Fibroblast of lung (primary cell): ENCODE measurements around the gene NKTR.

Experiments used
- EZH2 ChIP-seq: IDR thresholded peaks from 2 replicates; pipeline ENCODE4 v1.5.1; 2012; ENCODE audit warnings: low read length, control low read depth, mild to moderate bottlenecking; ENCODE audit errors: missing control alignments
- TF ChIP-seq, protein P1 (sequence below), 2 donors: IDR thresholded peaks in 1 of 2; conservative IDR thresholded peaks in 1 of 2; 1 replicate in 1 of 2; 2 replicates in 1 of 2; pipeline ENCODE4 v1.5.1; 2011 to 2012; ENCODE audit warnings: low read length in 2 of 2, control low read depth in 1 of 2, inconsistent platforms in 1 of 2, low read depth in 1 of 2, mild to moderate bottlenecking in 1 of 2

DNA sequence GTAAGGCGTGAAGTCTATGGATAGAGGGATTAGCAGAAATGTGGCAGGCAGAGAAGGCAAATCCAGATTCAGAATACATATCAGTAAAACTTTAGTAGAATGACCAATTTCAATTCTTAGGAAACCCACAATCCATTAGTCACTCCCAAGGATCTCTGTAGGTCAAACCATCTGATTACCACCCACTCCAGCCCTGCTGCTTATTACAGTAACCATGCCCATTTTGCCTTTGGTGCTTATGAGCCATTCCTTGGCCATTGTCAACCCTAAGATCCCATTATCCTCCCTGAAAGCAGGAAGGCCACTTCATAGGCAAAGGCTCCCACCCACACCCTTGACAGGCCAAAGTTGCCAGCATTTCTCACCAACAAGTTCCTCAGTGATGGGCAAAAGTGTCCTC, 79.8 kb downstream of the NKTR start:
- TF ChIP-seq, protein P1, sequence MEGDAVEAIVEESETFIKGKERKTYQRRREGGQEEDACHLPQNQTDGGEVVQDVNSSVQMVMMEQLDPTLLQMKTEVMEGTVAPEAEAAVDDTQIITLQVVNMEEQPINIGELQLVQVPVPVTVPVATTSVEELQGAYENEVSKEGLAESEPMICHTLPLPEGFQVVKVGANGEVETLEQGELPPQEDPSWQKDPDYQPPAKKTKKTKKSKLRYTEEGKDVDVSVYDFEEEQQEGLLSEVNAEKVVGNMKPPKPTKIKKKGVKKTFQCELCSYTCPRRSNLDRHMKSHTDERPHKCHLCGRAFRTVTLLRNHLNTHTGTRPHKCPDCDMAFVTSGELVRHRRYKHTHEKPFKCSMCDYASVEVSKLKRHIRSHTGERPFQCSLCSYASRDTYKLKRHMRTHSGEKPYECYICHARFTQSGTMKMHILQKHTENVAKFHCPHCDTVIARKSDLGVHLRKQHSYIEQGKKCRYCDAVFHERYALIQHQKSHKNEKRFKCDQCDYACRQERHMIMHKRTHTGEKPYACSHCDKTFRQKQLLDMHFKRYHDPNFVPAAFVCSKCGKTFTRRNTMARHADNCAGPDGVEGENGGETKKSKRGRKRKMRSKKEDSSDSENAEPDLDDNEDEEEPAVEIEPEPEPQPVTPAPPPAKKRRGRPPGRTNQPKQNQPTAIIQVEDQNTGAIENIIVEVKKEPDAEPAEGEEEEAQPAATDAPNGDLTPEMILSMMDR (conservative IDR thresholded peaks at IDR 0.05 in 1 of 2, IDR thresholded peaks at IDR 0.05 in 1 of 2; ENCODE audit: low read depth in 1 of 2, low read length in 2 of 2): no peak
- no peak for TF ChIP-seq EZH2
